Loucy (cell line): ENCODE data around the gene CKS2.

Experiments used
- H2AFZ ChIP-seq: fragments of 200-600 bp; sonication (generic); 2 replicates; pipeline ENCODE4 v1.6.0; 2016; ENCODE audit warnings: antibody characterized with exemption, mild to moderate bottlenecking, low read length, moderate library complexity
- H3F3A ChIP-seq: fragments of 200-600 bp; 2 replicates; pipeline ENCODE4 v1.6.0; 2016; ENCODE audit warnings: antibody characterized with exemption, low read depth, mild to moderate bottlenecking
- H3K27me3 ChIP-seq: fragments of 200-600 bp; sonication (generic); 2 replicates; pipeline ENCODE4 v1.6.1; 2014; ENCODE audit warnings: low read length, mild to moderate bottlenecking; ENCODE audit not compliant: insufficient read depth, poor library complexity, severe bottlenecking
- H3K36me3 ChIP-seq: fragments of 200-600 bp; sonication (generic); 2 replicates; pipeline ENCODE4 v1.6.1; 2016; ENCODE audit warnings: low read length; ENCODE audit not compliant: insufficient read depth
- H3K4me1 ChIP-seq: fragments of 200-600 bp; sonication (generic); 2 replicates; pipeline ENCODE4 v1.5.1; 2014; ENCODE audit warnings: low read length, mild to moderate bottlenecking; ENCODE audit not compliant: insufficient read depth, poor library complexity, severe bottlenecking
- H3K4me2 ChIP-seq: fragments of 200-600 bp; sonication (generic); 2 replicates; pipeline ENCODE4 v1.6.0; 2014; ENCODE audit warnings: antibody characterized with exemption, low read length, low read depth, mild to moderate bottlenecking; ENCODE audit not compliant: poor library complexity, severe bottlenecking
- H3K4me3 ChIP-seq: fragments of 200-600 bp; sonication (generic); 2 replicates; pipeline ENCODE4 v1.5.1; 2014; ENCODE audit warnings: low read length, mild to moderate bottlenecking, mixed read lengths; ENCODE audit not compliant: poor library complexity, severe bottlenecking
- H3K79me2 ChIP-seq: fragments of 200-600 bp; sonication (generic); 2 replicates; pipeline ENCODE4 v1.6.1; 2014; ENCODE audit warnings: low read length; ENCODE audit not compliant: insufficient read depth
- H3K9ac ChIP-seq: fragments of 200-600 bp; sonication (generic); 2 replicates; pipeline ENCODE4 v1.6.0; 2014; ENCODE audit warnings: mild to moderate bottlenecking, low read depth, low read length, moderate library complexity; ENCODE audit not compliant: poor library complexity, severe bottlenecking
- H3K9me2 ChIP-seq: fragments of 200-600 bp; sonication (generic); replicated peaks from 2 replicates; pipeline ENCODE4 v1.6.1; 2016; ENCODE audit warnings: low read depth, low read length, mixed read lengths
- H3K9me3 ChIP-seq: fragments of 200-600 bp; sonication (generic); 2 replicates; pipeline ENCODE4 v1.6.1; 2014; ENCODE audit warnings: mild to moderate bottlenecking, antibody characterized with exemption, low read length, low read depth; ENCODE audit not compliant: insufficient read depth
- H4K20me1 ChIP-seq: fragments of 200-600 bp; sonication (generic); 2 replicates; pipeline ENCODE4 v1.6.0; 2014; ENCODE audit warnings: antibody characterized with exemption, low read length, mild to moderate bottlenecking; ENCODE audit not compliant: insufficient read depth, poor library complexity, severe bottlenecking
- CTCF ChIP-seq: fragments of 200-600 bp; sonication (generic); conservative IDR thresholded peaks from 2 replicates; pipeline ENCODE4 v1.5.1; 2014; ENCODE audit warnings: mild to moderate bottlenecking, antibody characterized with exemption, low read length
- EZH2phosphoT487 ChIP-seq: fragments of 200-600 bp; IDR thresholded peaks from 2 replicates; pipeline ENCODE4 v1.6.1; 2018; ENCODE audit warnings: antibody characterized with exemption, mild to moderate bottlenecking, moderate library complexity, borderline replicate concordance

Gene CKS2

GRCh38 chr9:89325733-89326132 lies 14.7 kb downstream of the CKS2 start:
- H3K79me2 ChIP-seq = peaks cover 44% of the 10 kb centered on the region
- H3K27me3 ChIP-seq = no peaks in the 10 kb centered on the region
- H3K4me2 ChIP-seq = no peak overlapping the region
- TF ChIP-seq EZH2phosphoT487 (no peak), CTCF (no peak)
- H3K4me1 ChIP-seq = peaks cover 5% of the 10 kb centered on the region
- no peaks in the 10 kb centered on the region for H3K9me2 ChIP-seq
- H3K9me3 ChIP-seq = no peaks in the 10 kb centered on the region
- H3K9ac ChIP-seq = no peak overlapping the region
- H3K4me3 ChIP-seq = no peak overlapping the region
- H4K20me1 ChIP-seq = peaks cover 8% of the 10 kb centered on the region
- no peaks in the 10 kb centered on the region for H3F3A ChIP-seq
- H2AFZ ChIP-seq = no peak overlapping the region
- peaks cover 35% of the 10 kb centered on the region; the same call in 1 of the 2 replicates for H3K36me3 ChIP-seq

GRCh38 chr9:89328064-89328463 lies 17.1 kb downstream of the CKS2 start:
- no peak overlapping the region for H3K9ac ChIP-seq
- H4K20me1 ChIP-seq = peaks cover 3% of the 10 kb centered on the region
- H3K4me1 ChIP-seq = no peaks in the 10 kb centered on the region
- no peaks in the 10 kb centered on the region for H3K9me2 ChIP-seq
- H3K4me3 ChIP-seq = no peak overlapping the region
- H3K27me3 ChIP-seq = no peaks in the 10 kb centered on the region
- H3K4me2 ChIP-seq = no peak overlapping the region
- no peak for TF ChIP-seq CTCF
- no peak for TF ChIP-seq EZH2phosphoT487
- no peaks in the 10 kb centered on the region for H3K9me3 ChIP-seq
- H3K79me2 ChIP-seq = peaks cover 22% of the 10 kb centered on the region
- H3K36me3 ChIP-seq = peaks cover 51% of the 10 kb centered on the region
- H3F3A ChIP-seq = no peaks in the 10 kb centered on the region
- no peak overlapping the region for H2AFZ ChIP-seq

GRCh38 chr9:89329917-89330316 lies 18.9 kb downstream of the CKS2 start:
- peaks cover 68% of the 10 kb centered on the region for H3K36me3 ChIP-seq

More at GRCh38 chr9:89329917-89330316, 18.9 kb downstream of the CKS2 start:
- TF ChIP-seq EZH2phosphoT487 (no peak), CTCF (no peak)
- no peak overlapping the region for H2AFZ ChIP-seq
- H3F3A ChIP-seq = no peaks in the 10 kb centered on the region
- peaks cover under 1% of the 10 kb centered on the region for H4K20me1 ChIP-seq
- H3K9ac ChIP-seq = no peak overlapping the region
- H3K79me2 ChIP-seq = peaks cover 3% of the 10 kb centered on the region; the same call in 1 of the 2 replicates
- H3K27me3 ChIP-seq = no peaks in the 10 kb centered on the region
- no peak overlapping the region for H3K4me3 ChIP-seq
- no peaks in the 10 kb centered on the region for H3K9me2 ChIP-seq
- H3K4me1 ChIP-seq = no peaks in the 10 kb centered on the region
- no peaks in the 10 kb centered on the region for H3K9me3 ChIP-seq
- H3K4me2 ChIP-seq = no peak overlapping the region
